ENCODE results near the gene TYK2.

TYK2 gene

DNA sequence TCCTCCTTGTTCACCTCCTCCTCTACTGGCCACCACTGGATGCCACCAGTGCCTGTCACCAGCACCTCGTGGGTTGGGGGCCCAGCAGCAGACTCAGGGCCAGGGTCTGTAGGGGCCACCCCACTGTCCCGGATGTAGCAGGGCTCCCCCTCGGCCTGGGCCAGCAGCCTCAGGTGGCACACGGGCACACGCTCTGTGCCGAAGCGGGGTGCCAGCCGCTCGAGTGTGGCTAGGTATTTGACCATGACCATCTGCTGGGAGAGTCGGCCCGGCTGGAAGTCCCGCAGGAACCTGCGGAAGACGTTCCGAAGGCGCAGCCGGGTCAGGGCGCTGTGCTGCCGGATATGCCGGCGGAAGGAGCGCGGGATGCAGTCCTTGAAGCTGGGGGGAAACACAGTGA, 14.9 kb downstream of the TYK2 start:
- H3K9me3 ChIP-seq (ENCODE audit: control insufficient read depth, low read length), result no peaks in the 10 kb centered on the region
- no peaks in the 10 kb centered on the region for H3K36me3 ChIP-seq (ENCODE audit: control insufficient read depth, insufficient read depth, low read length)
- no peak overlapping the region for H3K4me3 ChIP-seq (ENCODE audit: low read length)
- no peak overlapping the region for H3K9ac ChIP-seq (ENCODE audit: low read length)
- no peaks in the 10 kb centered on the region for H3K27me3 ChIP-seq (ENCODE audit: control insufficient read depth, insufficient read depth, low read length)
- no peaks in the 10 kb centered on the region for H3K4me1 ChIP-seq (ENCODE audit: control insufficient read depth, insufficient read depth, low read length)

GRCh38 chr19:10364644-10365043, 15.7 kb downstream of the TYK2 start:
- H3K9ac ChIP-seq (ENCODE audit: low read length), result no peak overlapping the region
- no peaks in the 10 kb centered on the region for H3K36me3 ChIP-seq (ENCODE audit: control insufficient read depth, insufficient read depth, low read length)
- H3K27me3 ChIP-seq (ENCODE audit: control insufficient read depth, insufficient read depth, low read length), result no peaks in the 10 kb centered on the region
- no peaks in the 10 kb centered on the region for H3K4me1 ChIP-seq (ENCODE audit: control insufficient read depth, insufficient read depth, low read length)
- H3K9me3 ChIP-seq (ENCODE audit: control insufficient read depth, low read length), result no peaks in the 10 kb centered on the region
- H3K4me3 ChIP-seq (ENCODE audit: low read length), result no peak overlapping the region

GRCh38 chr19:10363789-10364281, 16.5 kb downstream of the TYK2 start:
- no peak overlapping the region for H3K9ac ChIP-seq (ENCODE audit: low read length)
- H3K36me3 ChIP-seq (ENCODE audit: control insufficient read depth, insufficient read depth, low read length), result no peaks in the 10 kb centered on the region
- H3K4me3 ChIP-seq (ENCODE audit: low read length), result no peak overlapping the region
- no peaks in the 10 kb centered on the region for H3K4me1 ChIP-seq (ENCODE audit: control insufficient read depth, insufficient read depth, low read length)
- no peaks in the 10 kb centered on the region for H3K9me3 ChIP-seq (ENCODE audit: control insufficient read depth, low read length)
- H3K27me3 ChIP-seq (ENCODE audit: control insufficient read depth, insufficient read depth, low read length), result no peaks in the 10 kb centered on the region

DNA sequence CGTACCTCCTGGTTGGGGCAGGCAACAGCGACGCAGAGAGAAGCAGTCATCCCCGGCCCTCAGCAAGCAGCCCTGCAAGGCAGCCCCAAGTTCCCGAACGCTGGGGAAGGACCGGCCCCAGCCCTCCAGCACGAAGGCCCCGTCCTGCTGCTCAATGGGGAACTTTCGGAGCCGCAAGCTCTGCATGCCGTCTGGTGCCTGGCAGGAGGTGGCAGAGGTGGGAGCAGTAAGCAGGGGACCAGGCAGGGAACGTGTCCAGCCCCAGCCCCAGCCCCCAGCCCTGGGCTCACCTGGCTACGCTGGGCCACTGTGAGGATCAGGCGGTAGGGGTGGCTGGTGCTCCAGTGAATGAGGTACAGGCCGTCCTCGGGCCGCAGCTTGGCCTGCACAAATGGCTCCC, 18.1 kb downstream of the TYK2 start:
- Histone ChIP-seq H3K4me3 (ENCODE audit: low read length) (no peak overlapping the region), H3K36me3 (ENCODE audit: control insufficient read depth, insufficient read depth, low read length) (no peaks in the 10 kb centered on the region), H3K27me3 (ENCODE audit: control insufficient read depth, insufficient read depth, low read length) (no peaks in the 10 kb centered on the region), H3K9me3 (ENCODE audit: control insufficient read depth, low read length) (no peaks in the 10 kb centered on the region), H3K4me1 (ENCODE audit: control insufficient read depth, insufficient read depth, low read length) (no peaks in the 10 kb centered on the region), H3K9ac (ENCODE audit: low read length) (no peak overlapping the region)

DNA sequence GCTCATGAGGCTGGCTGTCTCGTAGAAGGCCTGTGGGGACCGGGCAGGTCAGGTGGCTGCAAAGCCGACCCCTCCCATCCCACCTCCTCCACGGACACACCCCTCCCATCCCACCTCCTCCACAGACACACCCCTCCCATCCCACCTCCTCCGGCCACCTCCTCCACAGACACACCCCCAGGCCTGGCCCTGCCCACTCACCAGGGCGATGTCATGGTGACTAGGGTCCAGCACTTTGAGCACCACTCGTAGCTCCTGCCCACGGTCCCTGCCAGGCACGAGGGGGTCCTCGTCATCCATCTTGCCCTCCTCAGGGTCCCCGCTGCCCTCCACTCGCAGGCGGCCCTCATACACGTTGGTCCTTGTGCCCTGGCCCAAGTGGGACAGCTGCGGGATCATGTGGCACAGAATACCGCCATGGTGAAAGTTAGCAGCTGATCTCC, 18.8 kb downstream of the TYK2 start:
- no peaks in the 10 kb centered on the region for H3K27me3 ChIP-seq (ENCODE audit: control insufficient read depth, insufficient read depth, low read length)
- H3K9me3 ChIP-seq (ENCODE audit: control insufficient read depth, low read length), result no peaks in the 10 kb centered on the region
- H3K4me3 ChIP-seq (ENCODE audit: low read length), result no peak overlapping the region
- H3K36me3 ChIP-seq (ENCODE audit: control insufficient read depth, insufficient read depth, low read length), result no peaks in the 10 kb centered on the region
- H3K9ac ChIP-seq (ENCODE audit: low read length), result no peak overlapping the region
- H3K4me1 ChIP-seq (ENCODE audit: control insufficient read depth, insufficient read depth, low read length), result no peaks in the 10 kb centered on the region

DNA sequence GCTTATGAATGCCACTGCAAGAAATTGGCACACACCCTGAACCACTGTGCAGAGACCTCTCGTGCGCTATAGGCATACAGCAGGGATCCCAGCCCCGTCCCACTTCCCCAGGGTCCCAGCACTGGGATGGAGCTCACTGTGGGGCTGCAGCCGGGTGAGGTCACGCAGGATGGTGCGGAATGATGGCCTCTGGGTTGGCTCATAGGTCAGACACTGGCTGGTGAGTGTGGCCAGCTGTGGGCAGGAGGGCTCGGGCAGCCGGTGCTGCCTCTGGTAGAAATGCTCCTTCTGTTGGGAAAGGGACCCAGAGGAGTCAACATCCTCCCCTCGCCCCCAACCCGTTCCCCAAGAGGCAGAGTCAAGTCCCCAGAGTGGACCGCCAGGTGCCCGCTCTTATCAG, 23.9 kb downstream of the TYK2 start:
- no peaks in the 10 kb centered on the region for H3K9me3 ChIP-seq (ENCODE audit: control insufficient read depth, low read length)
- peaks cover 13% of the 10 kb centered on the region for H3K36me3 ChIP-seq (ENCODE audit: control insufficient read depth, insufficient read depth, low read length)
- H3K27me3 ChIP-seq (ENCODE audit: control insufficient read depth, insufficient read depth, low read length), result no peaks in the 10 kb centered on the region
- no peak overlapping the region for H3K4me3 ChIP-seq (ENCODE audit: low read length)
- no peak overlapping the region for H3K9ac ChIP-seq (ENCODE audit: low read length)
- H3K4me1 ChIP-seq (ENCODE audit: control insufficient read depth, insufficient read depth, low read length), result no peaks in the 10 kb centered on the region

DNA sequence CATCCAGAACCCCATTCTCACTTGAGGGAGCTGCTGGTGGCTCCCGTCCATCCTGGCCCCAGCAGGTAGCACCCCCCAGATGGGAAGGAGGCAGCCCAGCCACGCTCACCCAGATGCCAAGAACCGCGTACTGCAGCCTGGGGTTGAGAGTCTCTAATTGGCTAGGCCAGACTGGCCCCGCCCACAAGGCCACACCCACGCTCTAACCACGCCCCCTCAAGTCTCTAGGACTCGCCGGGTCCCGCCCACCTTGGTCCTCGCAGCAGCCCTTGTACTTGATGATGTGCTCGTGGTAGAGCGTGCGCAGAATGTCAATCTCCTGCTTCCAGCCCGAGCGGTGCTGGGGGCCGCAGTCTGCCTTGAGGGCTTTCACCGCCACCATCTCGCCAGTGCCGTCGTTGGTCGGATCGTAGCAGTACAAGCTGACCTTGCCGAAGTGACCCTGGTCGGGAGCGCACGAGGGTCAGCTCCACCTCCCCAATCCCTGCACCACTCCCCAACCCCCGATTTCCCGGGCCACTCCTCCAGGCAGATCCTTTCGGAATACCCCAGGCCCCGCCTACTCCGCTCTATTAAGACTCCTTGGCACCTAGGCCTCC, 26.5 kb downstream of the TYK2 start:
- peaks cover 13% of the 10 kb centered on the region for H3K36me3 ChIP-seq (ENCODE audit: control insufficient read depth, insufficient read depth, low read length)
- H3K4me3 ChIP-seq (ENCODE audit: low read length), result no peak overlapping the region
- H3K4me1 ChIP-seq (ENCODE audit: control insufficient read depth, insufficient read depth, low read length), result no peaks in the 10 kb centered on the region
- no peak overlapping the region for H3K9ac ChIP-seq (ENCODE audit: low read length)
- no peaks in the 10 kb centered on the region for H3K9me3 ChIP-seq (ENCODE audit: control insufficient read depth, low read length)
- no peaks in the 10 kb centered on the region for H3K27me3 ChIP-seq (ENCODE audit: control insufficient read depth, insufficient read depth, low read length)

GRCh38 chr19:10352764-10353671, 27.4 kb downstream of the TYK2 start:
- no peaks in the 10 kb centered on the region for H3K4me1 ChIP-seq (ENCODE audit: control insufficient read depth, insufficient read depth, low read length)
- no peaks in the 10 kb centered on the region for H3K27me3 ChIP-seq (ENCODE audit: control insufficient read depth, insufficient read depth, low read length)
- no peak overlapping the region for H3K9ac ChIP-seq (ENCODE audit: low read length)
- H3K4me3 ChIP-seq (ENCODE audit: low read length), result no peak overlapping the region
- no peaks in the 10 kb centered on the region for H3K9me3 ChIP-seq (ENCODE audit: control insufficient read depth, low read length)
- H3K36me3 ChIP-seq (ENCODE audit: control insufficient read depth, insufficient read depth, low read length), result peaks cover 13% of the 10 kb centered on the region

DNA sequence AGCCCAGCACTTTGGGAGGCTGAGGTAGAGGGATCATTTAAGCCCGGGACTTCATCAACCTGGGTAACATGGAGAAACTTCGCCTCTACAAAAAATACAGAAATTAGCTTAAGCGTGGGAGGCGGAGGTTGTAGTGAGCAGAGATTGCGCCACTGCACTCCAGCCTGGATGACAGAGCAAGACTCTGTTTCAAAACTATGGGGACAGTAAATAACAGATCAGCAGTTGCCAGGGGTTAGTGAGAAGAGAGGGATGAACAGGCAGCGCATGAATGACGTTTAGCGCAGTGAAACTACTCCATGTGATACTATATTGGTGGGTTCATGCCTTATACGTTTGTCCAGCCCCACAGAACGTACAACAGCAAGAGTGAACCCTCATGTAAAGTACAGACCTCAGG, 33.9 kb downstream of the TYK2 start:
- Histone ChIP-seq H3K4me3 (ENCODE audit: low read length) (no peak overlapping the region), H3K9ac (ENCODE audit: low read length) (no peak overlapping the region)

GRCh38 chr19:10344780-10345179, 35.6 kb downstream of the TYK2 start:
- H3K4me1 ChIP-seq (ENCODE audit: control insufficient read depth, insufficient read depth, low read length), result no peaks in the 10 kb centered on the region
- no peak overlapping the region for H3K4me3 ChIP-seq (ENCODE audit: low read length)
- H3K36me3 ChIP-seq (ENCODE audit: control insufficient read depth, insufficient read depth, low read length), result no peaks in the 10 kb centered on the region
- H3K9ac ChIP-seq (ENCODE audit: low read length), result no peak overlapping the region
- no peaks in the 10 kb centered on the region for H3K27me3 ChIP-seq (ENCODE audit: control insufficient read depth, insufficient read depth, low read length)
- no peaks in the 10 kb centered on the region for H3K9me3 ChIP-seq (ENCODE audit: control insufficient read depth, low read length)

More for the DNA sequence above, 33.9 kb downstream of the TYK2 start:
- Histone ChIP-seq H3K4me1 (ENCODE audit: control insufficient read depth, insufficient read depth, low read length) (no peaks in the 10 kb centered on the region), H3K9me3 (ENCODE audit: control insufficient read depth, low read length) (no peaks in the 10 kb centered on the region), H3K36me3 (ENCODE audit: control insufficient read depth, insufficient read depth, low read length) (no peaks in the 10 kb centered on the region), H3K27me3 (ENCODE audit: control insufficient read depth, insufficient read depth, low read length) (no peaks in the 10 kb centered on the region)

DNA sequence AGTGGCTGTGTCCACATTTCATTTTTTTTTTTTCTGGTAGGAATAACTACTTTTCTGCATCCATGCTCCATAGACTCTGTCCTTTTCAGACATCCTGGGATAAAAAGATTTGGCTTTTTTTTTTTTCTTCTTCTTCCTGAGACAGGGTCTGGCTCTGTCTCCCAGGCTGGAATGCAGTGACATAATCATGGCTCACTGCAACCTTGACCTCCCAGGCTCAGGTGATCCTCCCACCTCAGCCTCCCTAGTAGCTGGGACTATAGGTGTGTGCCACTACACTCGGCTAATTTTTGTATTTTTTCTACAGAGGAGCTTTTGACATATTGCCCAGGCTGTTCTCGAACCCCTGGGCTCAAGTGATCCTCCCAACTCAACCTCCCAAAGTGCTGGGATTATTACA, 36.9 kb downstream of the TYK2 start:
- H3K9ac ChIP-seq (ENCODE audit: low read length), result no peak overlapping the region
- H3K4me1 ChIP-seq (ENCODE audit: control insufficient read depth, insufficient read depth, low read length), result no peaks in the 10 kb centered on the region
- no peaks in the 10 kb centered on the region for H3K36me3 ChIP-seq (ENCODE audit: control insufficient read depth, insufficient read depth, low read length)
- H3K4me3 ChIP-seq (ENCODE audit: low read length), result no peak overlapping the region
- no peaks in the 10 kb centered on the region for H3K9me3 ChIP-seq (ENCODE audit: control insufficient read depth, low read length)
- H3K27me3 ChIP-seq (ENCODE audit: control insufficient read depth, insufficient read depth, low read length), result no peaks in the 10 kb centered on the region

GRCh38 chr19:10339977-10340376, 40.4 kb downstream of the TYK2 start:
- H3K36me3 ChIP-seq (ENCODE audit: control insufficient read depth, insufficient read depth, low read length), result no peaks in the 10 kb centered on the region
- peaks cover 3% of the 10 kb centered on the region for H3K4me1 ChIP-seq (ENCODE audit: control insufficient read depth, insufficient read depth, low read length)
- H3K9ac ChIP-seq (ENCODE audit: low read length), result no peak overlapping the region
- no peak overlapping the region for H3K4me3 ChIP-seq (ENCODE audit: low read length)
- no peaks in the 10 kb centered on the region for H3K27me3 ChIP-seq (ENCODE audit: control insufficient read depth, insufficient read depth, low read length)
- H3K9me3 ChIP-seq (ENCODE audit: control insufficient read depth, low read length), result no peaks in the 10 kb centered on the region

Measured in mucosa of stomach (tissue), 1 donor.